HG03469 (cell line): ENCODE results near the gene CTCF.
A peak's percentile ranks its signal among the peaks of the same experiment; 100 is the strongest.

Experiments used
- ATAC-seq: cut with Tn5 transposase; IDR thresholded peaks from one replicate; pipeline ENCODE4 v1.9.1; 2021; ENCODE audit warnings: mild to moderate bottlenecking, moderate library complexity, moderate number of reproducible peaks; ENCODE audit not compliant: unreplicated experiment

CTCF gene

DNA sequence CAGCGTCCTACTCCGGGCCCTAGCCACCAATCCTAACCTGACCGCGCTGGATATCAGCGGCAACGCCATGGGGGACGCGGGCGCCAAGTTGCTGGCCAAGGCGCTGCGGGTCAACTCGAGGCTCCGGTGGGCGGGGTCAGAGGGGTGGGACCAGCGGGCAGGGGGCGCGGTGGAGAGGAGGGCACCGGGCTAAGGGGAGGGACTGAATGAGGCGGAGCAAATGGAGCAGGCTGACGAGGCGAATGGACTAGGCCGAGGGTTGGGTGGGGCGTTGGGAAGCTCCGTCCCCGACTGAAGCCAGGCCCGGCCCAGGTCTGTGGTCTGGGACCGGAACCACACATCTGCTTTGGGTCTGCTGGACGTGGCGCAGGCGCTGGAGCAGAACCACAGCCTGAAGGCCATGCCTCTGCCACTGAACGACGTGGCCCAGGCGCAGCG, 87.2 kb downstream of the CTCF start:
- ATAC-seq, result no peak

GRCh38 chr16:67650023-67650422, 87.7 kb downstream of the CTCF start:
- no peak for ATAC-seq

- no peak for ATAC-seq
Measured at GRCh38 chr16:67651039-67651438, 88.7 kb downstream of the CTCF start.

GRCh38 chr16:67651847-67652246, 89.5 kb downstream of the CTCF start:
- no peak for ATAC-seq

DNA sequence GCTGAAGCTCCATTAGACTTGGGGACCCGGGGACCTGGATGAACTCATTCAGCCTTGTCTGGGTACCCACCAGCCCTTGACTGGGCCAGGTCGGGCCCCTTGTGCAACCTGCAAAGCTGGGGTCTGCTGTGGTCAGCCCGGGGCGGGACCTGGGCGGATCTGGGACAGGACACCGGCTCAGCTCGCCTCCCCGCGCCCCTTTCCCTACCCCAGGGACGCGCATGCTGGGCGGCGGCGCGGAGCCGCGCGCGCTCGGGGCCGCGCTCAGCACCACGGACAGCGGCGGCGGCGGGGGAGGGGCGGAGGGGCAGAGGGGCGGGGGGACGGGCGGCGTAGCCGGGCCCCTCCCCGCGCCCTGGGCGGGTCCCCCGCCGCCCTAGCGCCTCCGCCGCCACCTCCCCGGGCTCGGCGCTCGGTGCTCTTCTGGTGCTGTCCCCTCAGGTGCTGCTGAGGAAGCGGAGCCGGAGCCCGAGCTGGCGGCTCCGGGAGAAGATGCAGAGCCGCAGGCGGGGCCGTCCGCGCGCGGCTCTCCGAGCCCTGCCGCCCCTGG, 90.3 kb downstream of the CTCF start:
- no peak for ATAC-seq

GRCh38 chr16:67653128-67653788, 90.9 kb downstream of the CTCF start:
- ATAC-seq, result no peak

DNA sequence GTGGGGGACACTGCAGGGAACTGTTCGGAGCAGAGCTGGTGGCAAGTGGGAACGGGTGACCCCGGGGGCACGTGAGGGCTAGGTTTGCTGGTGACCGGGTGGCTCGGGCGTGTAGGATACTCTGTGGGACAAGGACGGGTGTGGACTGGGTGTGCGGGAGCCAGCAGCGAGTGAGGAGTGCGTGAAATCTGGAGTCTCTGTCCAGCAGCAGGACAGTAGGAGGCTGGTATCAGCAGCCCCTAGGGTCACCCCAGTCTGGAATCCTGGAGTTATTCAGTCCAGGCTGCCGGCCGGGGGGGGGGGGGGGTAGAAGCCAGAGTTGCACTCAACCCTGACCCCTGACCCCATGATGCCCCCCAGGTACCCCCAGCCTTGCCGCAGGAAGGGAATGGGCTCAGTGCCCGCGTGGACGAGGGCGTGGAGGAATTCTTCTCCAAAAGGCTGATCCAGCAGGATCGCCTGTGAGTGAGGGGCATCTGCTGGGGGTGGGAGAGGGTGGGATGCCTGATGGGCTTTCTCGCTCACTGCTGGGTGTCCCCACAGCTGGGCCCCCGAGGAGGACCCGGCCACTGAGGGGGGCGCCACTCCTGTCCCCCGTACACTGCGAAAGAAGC, 91.6 kb downstream of the CTCF start:
- ATAC-seq, result no peak

DNA sequence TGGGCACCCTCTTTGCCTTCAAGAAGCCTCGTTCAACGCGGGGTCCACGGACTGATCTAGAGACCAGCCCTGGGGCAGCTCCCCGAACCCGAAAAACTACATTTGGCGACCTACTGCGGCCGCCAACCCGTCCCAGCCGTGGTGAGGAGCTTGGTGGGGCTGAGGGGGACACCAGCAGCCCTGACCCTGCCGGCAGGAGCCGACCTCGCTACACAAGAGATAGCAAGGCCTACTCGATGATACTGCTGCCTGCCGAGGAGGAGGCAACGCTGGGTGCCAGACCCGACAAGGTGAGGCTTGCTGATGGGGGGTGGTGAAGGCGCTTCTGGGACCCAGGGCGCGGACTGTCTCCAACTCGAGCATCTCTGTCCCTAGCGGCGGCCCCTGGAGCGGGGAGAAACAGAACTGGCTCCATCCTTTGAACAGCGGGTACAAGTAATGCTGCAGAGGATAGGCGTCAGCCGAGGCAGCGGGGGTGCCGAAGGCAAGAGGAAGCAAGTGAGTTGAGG, 92.1 kb downstream of the CTCF start:
- no peak for ATAC-seq

DNA sequence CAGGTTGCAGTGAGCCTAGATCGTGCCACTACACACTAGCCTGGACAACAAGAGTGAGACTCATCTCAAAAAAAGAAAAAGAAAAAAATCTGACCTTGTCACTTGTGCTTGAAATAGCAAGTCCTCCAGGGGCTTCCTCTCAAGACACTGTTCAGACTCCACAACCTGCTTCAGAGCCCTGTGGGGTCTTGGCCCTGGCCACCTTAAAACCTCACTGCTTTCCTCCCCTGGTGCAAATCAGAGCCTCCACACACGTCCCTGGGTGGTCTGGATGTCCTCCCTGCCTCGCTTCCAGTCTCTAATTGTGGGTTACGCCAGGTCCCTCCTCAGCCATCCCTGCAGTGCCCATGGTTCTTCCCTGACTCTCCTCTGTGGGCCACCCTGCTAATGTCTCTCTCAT, 93.0 kb downstream of the CTCF start:
- no peak for ATAC-seq

DNA sequence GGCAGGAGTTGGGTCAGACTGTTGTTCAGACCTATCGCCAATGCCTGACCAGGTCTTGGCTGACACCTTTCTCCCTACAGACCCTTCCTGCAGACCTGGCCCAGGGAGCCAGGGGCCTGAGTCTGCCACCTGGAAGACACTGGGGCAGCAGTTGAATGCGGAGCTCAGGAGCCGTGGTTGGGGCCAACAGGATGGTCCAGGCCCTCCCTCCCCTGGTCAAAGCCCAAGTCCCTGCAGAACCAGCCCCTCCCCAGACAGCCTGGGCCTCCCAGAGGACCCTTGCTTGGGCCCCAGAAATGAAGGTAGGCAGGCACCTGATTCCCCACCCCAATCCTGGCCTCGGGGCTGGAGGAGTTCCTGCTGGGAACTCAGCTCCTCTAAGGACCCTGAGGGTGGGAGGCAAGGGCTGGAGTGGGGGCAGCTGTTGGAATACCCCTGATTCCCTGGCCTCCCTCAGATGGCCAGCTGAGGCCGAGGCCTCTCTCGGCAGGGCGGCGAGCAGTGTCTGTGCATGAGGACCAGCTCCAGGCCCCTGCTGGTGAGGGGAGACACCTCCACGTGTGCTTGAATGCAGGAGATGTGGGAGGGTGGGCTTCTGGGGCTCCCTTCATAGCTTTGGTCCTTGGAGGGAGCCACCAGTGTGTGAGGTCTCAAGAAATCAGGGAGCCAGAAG, 94.2 kb downstream of the CTCF start:
- ATAC-seq, result no peak

- no peak for ATAC-seq
Measured at GRCh38 chr16:67657017-67657608, 94.8 kb downstream of the CTCF start.

DNA sequence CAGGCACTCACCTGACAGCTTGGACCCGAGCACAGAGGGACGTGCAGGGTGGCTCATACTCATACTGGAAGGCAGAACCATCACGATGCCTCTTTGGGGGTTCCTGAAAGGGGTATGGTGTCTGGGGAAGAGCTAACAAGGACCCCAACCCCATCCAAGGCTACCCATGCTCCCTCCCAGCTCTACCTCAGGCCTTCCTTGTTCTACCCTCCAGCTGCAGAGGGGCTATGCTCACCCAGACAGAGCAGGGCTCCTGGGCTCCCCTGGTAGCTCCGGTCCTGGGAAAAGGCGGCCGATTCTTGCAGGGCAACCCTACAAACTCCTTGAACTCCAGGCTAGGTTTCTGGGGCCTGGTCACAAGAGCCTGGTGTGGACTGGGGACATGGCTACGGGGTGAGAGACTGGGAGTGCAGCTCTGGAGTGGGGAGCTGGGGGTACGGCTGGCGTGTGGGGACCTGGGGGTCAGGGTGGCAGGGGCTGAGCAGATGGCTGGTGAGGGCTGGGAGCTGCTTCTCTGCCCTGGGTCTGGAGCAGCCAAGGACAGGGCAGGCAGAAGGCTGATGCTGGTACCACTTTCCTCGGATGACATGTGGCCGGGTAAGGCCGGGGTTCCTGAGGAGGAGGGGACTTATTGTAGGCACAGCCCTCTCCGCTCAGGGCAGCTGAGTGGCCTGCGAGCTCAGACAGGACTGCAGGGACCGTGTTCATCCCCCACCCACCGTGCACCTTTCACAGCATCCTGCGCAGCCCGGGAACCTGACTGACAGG, 95.6 kb downstream of the CTCF start:
- ATAC-seq, result no peak

DNA sequence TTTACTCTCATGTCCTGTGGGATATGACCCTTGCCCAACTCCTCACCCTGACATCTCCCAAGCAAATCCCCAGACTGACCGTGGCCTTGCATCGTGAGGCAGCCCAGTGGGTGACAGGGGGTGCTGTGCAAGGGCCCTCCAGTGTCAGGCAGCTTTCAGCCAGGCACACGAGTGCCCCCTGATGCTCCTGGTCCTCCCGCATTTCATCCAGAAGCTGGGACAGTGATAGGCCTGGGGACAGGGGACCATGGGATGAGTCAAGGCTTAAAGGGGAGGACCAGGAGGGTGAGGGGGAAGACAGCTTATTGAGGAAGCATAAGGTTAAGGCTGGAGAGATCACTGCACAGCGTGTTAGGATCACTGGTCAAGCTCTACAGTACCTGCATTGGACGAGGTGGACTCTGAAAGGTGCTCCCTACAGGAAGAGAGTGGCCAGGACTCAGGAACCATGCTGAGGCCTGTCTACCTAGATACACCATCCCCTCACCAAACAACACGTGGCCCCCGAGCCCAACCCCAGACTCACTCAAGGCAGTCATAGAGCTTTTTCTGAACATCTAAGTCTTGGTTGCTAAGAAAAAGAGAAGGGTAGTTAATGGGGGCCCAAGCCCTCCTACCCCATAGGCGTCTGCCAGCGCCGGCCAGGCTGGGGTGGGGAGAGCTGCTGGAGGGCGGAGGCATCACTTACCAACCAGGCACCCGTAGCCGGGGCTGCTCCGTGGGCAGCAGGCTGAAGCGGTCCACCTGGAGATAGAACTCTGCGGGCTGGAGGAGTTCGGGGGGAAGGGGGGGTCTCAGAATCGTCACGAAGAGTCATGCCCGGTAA, 96.7 kb downstream of the CTCF start:
- no peak for ATAC-seq

- ATAC-seq, result peak; percentile 32
Measured at GRCh38 chr16:67659675-67660563, 97.6 kb downstream of the CTCF start, which contains the start of gene ACD. Gene ACD (minus strand): TSS chr16:67660260. CDS start chr16:67660220, 40 bp downstream.

DNA sequence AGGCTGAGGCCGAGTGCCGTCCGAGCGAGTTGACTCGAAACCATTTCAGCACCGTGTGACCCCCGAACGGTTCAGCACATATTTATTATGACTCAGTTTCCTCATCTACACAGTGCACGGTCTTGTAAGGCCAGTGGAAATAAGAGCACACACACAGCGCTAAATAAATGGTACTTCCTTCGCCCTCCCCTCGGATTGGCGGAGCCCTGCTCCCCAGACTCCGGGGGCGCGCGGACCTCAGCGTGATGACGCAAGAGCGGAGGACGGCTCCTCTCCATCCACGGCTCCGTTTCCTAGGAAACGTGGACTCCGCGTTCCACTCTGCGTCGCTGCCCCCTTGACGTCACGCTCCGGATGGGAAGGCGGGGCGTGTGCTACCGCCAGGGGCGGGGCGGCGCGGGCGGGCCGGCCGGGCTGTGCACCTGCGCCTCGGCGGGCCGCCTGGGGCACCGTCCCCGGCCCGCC, 98.3 kb downstream of the CTCF start, which contains the start of gene PARD6A:
Gene PARD6A, plus strand, starts transcription at position 397 of the 465 bp plus-strand sequence. CDS start 79 bp downstream, outside the sequence.
- peak; percentile 53 for ATAC-seq

GRCh38 chr16:67661101-67661761, 98.9 kb downstream of the CTCF start:
- no peak for ATAC-seq

- no peak for ATAC-seq
Measured at GRCh38 chr16:67661886-67662652, 99.7 kb downstream of the CTCF start.
